Stimulated activated naive CD4-positive, alpha-beta T cell (primary cell): ENCODE results near the gene CYP4A22.
A peak's percentile ranks its signal among the peaks of the same experiment; 100 is the strongest.
"Not testable (repeated sequence)": the region's sequence is repeated elsewhere in the genome, so short reads cannot be mapped to it uniquely, and the experiment has no call there.

Source experiments
- DNase-seq, 6 experiments: peaks; one replicate each; lab custom pipeline; 2025; lab: John Stamatoyannopoulos, UW

Gene CYP4A22

DNA sequence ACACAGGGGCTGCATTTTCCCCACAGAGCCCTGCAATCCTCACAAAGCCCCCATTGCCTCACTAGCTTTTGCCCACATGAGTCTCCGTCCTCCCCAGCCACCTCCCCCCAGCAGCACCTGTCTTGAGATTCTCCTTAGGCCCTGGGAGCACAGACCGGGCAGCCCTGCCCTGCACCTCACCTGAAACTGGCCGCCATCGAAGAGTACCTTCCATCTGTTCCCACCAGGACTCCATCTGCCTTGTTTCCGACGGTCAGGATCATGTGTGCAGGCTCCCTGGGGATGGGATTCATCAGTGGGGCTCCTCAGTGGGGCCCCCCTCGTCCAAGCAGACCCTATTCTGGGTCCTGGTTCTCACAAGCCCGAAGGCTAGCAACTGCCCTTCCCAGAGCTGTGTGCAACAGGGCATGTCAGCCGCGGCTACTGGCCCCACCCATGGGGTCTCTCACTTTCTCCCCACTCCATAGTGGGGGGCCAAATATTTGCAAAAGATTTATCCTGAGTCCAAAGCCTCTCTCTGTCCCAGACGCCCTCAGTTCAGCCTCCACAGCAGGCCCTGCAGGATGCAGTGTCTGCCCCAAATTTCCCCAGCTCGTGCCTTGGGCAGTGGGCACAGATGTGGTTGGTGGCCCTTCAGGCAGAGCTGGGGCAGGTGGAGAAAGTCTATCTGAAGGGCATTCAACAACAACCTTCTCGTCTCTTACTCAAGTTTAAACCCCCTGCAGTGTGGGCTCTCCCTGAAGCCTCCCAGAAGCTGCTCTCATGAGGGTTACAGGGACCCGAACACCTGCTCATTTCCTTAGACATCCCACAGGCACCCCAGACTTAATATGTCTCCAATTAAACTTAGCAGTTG, 47.8 kb downstream of the CYP4A22 start:
- DNase-seq: no peak

DNA sequence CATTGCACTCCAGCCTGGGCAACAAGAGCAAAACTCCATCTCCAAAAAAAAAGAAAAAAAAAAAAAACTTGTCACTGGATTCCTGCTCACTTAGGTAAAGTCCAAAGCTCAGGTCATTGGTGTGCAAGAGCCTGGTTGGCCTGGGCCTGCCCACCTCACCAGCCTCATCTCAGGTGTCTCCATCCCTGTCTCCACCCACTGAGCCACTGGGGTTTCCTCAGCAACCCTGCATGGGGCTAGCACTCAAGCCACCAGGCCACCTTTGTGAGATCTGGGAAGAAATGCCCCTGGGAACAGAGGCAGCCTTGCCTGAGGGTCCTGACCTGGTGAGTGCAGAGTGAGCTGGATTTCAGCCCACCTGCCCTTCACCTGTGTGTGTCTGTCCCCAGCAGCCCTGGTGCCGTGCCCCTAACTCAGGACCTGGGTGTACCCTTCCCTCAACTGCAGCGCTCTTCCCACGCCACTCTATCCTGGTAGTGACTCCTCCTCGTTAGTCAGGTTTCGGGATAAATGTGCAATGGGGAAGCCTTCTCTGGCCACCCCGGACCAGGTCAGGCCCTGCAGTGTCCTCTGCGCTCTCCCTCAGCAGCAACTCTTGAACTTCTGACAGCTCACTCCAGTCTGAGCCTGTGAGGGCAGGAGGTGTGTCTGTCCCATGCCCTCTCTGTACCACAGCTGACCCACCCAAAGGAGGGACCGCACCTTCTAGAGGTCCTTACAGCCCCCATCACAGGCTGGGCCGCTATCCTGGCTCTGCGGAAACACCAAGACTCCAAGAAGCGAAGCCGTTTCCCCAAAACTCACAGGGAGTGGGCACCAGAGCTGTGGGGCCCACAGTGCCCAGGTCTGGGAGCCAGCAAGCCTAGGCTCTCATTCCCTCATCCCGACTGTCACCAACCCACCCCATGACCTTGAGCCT, 49.3 kb downstream of the CYP4A22 start:
- DNase-seq: no peak

DNA sequence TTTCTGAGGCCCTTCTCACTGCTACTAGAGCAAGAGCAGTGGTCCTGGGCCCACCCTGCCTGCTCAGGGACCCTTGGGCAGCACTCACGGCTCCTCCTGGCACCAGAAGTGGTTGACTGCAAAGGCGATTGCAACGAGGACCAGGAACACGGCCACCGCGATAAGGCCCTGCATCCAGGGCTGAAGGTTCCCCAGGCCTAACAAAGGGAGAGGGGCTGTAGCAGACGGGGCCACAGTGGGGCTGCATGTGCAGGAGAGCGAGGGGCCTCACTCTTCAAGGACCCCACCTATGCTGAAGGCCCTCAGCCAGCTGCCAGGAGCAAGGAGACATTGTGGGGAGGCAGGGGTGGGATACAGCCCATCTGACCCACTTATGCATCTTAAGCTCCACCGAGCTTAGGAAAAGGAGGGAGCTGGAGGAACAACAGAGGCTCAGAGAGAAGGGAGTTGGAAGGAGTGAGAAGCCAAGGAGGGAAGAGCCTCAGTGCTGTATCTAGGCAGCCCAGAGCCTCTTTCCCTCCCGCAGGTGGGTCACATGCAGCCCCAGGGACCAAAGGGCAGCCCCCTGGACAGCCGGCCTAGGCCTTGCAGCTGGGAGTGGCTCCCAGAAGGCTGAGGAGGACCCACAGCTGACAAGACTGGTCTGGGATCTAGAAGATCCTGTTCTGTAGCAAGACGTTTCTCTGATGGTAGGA, 50.1 kb downstream of the CYP4A22 start:
- no peak for DNase-seq

DNA sequence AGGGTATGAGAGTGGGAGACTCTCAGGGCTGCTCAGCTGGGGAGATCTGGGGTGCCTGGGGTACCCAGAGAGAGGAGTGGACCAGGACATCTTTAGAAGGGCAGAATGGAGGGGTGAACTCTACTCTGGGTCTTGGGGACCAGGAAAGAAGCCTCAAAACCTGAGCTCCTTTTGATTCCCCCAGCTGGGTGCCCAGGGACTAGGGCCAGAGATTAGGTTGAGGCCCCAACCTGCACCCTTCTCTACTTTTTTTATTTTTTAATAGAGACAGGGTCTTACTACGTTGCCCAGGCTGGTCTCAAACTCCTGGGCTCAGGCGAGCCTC, 50.6 kb downstream of the CYP4A22 start:
- no peak for DNase-seq

DNA sequence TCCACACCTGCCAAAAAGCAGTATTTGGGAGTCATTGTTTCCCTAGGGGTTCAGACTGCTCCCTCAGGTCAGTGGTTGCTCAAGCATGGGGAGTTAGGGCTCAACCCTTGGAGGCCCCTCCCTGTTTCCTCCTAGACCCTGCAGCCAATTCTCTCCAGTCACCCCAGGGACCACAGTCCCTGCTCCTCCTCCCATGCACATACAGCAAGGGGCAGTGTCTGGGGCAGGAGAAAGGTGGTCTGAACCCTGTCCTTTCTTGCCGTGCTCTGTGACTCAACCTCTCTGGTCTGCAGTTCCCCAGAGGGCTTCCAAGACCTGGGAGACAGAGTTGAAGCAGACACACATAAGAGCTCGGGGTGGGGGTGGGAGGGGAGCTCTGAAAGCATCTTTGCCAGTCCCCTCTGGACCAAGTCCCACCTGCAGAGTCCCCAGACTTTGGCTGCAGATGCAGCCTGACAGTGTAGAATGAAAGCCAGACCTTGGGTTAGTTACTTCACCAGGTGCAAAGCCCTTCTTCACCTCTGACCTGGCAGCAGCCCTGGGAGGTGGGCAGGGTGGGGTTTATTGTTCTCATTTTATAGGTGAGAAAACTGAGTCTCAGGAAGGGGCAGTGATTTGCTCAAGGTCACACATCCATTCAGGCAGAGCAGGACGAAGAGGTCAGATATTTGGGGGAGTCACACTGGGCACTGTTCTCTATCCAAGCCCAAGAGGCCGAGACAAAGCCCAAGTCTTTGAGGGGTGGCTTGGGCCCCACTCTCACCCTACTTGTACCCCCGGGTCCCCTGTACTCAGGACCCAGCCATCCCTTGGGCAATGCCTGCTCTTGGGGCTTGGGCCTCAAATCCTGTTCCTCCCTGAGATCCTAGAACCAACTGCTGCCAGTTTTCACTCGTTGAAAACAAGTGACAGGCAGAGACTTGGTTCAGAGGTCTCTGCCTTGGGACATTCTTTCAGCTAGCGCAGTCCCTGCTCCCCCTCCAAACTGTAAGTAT, 51.8 kb downstream of the CYP4A22 start:
- DNase-seq: no peak

DNA sequence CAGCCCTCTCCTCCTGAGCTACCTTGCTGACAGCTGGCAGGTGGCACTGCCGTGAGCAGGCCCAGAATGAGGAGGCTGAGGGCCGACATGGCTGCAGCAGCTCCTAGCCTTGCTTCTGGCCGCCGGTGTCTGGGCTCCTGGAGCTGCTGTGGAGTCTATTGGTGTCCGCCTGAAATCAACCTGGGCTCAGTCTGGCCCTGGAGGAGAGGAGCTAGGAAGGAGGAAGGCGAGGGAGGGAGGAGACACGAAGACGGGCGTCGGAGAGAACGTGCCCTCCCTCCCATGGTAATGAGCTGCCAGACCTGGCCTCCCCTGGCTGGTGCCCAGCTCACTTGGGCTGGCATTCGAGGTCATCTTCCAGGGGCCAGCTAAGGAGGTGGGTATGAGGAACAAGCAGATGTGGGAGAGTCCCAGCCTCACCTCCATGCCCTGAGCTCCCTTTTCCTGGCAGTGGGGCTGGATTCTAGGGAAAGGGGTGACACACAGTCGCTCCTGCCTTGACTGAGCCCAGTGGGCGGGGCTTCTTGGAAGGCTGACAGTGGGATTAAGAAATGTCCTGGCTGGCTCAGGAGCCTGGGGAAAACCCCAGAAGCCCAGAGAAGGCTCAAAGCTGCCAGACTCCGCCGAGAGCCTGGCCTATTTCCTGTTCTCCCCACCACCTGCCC, 52.7 kb downstream of the CYP4A22 start, which contains the start of gene PDZK1IP1:
Gene PDZK1IP1, minus strand, starts transcription at position 193 of the 665 bp plus-strand sequence. Its CDS starts 104 bp downstream, at position 89.
- DNase-seq: no peak

DNA sequence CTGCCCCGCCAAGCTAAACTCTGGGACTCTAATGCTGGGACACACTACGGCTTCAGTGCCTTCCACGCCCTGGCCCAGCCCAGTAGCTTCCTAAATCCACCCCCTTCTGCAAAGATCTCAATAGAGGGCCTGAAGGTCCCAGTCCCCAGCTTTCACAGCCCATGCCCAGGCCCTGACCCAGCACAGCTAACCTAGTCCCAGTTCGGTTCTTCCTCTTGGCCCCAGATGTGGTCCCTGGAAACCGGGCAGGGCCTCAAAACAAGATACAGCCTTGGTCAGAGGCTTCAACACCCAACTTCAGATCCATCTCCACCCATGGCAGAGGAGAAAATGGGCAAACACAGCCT, 53.2 kb downstream of the CYP4A22 start:
- no peak for DNase-seq

DNA sequence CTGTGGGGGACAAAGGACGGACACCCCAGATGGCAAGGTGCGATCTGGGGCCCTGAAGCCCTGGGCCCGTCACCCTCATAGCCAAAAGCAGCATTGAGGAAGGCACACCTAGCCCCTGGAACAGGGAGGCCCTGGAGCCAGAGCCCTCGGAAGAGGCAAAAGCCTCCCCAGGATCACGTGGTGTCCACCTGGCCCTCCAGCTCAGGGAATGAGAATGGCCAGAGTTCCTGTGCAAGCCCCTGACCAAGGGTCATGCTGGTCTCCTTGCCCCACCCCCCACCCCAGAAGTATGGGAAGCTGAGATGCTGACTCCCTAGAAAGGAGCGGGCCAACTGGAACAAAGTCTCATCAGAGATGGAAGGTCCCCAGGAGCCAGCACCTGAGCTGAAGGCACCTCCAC, 53.6 kb downstream of the CYP4A22 start:
- DNase-seq: no peak

DNA sequence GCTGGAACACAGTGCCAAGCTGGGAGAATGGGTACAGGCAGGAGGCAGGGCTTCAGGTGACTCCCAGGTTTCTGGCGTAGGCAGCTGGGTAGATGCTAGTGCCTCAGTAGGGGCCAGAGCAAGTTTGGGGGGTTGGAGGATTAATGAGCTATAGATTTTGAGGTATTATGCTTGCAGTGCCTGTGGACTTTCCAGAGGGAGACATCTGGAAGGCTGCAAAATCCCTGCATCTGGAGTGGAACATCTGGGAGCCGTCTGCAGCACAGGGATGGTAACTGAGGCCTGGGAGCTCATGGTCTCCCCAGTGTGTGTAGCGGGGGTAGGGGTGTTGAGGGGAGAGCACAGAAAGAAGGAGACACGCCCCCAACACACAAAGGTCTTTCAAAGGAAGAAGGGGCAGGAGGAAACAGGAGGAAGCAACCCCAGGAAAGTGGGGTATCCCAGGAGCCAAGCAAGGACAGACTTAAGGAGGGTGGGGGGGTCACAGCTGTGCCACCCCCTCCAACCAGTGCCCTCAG, 54.8 kb downstream of the CYP4A22 start:
- DNase-seq: no peak

DNA sequence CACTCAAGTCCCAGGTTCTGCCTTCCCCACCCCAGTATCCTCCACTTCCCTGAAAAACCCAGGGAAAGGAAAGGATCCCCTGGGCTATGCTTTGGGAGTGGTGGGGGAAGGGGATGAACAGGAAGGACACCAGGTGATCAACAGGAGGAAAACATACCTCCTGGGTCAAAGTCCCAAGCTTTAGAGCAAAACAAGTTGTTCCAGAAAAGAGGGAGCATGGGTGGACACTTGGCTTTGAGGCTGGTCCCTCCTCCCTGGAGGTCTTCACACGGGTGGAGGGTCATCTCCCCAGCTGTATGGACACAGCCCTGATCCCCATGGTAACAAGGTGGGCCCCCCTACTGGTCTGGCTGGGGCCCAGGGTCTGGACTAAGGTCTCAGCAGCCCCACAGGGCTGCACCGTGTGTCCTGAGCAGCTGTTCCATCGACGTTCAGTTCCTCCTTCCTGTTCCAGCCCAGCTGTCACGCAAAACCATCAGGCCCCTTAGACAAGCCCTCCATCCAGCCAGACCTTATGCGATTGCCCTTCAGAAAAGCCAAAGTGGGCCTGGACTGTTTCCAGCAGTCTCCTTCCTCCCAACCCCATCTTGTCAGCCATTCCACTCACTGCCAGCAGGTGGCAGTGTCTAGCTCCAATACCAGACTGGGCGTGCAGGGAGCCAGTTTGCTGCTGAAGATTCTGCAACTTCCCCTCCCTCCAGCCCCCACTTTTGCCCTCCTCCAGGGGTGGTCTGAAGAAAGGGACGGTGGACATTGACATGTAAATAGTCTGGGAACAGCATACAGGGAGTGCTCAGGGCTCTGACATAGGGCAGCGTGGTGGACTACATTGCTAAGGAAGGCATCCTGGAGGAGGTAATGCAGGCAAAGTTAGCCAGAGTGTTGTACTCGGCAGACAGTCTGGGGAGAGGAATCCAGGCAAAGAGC, 55.5 kb downstream of the CYP4A22 start:
- DNase-seq: peak; percentile 9 to 70 (median 34)

DNA sequence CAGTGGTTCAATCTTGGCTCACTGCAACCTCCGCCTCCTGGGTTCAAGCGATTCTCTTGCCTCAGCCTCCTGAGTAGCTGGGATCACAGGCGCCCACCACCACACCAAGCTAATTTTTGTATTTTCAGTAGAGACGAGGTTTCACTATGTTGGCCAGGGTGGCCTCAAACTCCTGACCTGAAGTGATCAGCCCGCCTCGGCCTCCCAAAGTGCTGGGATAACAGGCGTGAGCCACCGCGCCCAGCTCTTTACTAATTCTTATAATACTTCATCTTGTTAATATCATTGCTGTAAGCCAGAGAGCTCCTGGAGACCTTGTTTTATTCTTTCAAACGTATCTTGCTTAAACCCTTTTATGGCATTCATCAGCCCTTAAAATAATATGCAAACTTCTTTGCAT, 56.3 kb downstream of the CYP4A22 start:
- not testable (repeated sequence) for DNase-seq

DNA sequence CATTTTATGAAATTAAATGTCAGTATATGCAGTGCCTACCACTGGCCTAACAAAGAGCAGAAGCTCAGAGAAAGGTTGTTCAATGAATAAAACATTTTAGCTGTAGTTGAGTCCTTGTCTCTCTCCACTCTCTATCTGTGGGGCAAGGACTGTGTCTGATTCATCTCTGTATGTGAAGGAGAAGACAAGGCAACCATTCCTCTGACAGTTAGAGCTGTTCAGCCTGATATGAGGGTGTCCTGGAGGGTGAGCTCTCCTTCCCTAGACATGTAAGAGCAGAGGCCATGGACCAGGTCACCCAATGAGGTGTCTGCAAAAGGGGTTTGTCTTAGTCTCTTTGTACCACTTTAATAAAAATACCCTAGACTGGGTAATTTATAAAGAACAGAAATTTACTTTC, 57.1 kb downstream of the CYP4A22 start:
- DNase-seq: no peak

DNA sequence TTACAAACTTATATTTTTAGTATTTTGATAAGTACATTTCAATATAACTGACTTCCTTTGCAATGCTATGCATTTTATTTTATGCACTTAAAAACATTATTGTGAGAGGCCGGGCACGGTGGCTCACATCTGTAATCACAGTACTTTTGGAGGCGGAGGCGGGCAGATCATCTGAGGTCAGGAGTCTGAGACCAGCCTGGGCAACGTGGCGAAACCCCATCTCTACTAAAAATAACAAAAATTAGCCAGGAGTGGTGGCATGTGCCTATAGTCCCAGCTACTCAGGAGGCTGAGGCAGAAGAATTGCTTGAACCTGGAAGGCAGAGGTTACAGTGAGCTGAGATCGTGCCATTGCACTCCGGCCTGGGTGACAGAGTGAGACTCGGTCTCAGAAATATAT, 58.7 kb downstream of the CYP4A22 start:
- DNase-seq: not testable (repeated sequence)

DNA sequence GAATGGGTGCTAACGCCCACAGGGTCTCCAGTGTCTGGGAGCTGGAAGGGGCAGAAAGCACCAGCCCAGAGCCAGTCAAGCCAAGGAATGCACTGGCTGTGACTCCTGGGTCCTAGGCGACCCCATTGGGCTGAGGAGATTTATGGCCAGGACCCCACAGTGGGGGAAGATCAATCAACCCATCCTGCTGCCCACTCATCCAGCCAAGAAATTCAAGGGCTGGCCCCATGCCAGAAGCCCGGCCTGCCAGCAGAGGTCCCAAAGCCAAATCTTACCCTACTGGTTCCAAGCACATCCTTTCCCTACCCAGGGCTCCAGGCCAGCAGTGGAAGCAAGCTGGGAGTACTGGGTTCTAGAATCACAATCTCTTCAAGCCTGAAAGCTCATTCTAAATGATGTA, 59.4 kb downstream of the CYP4A22 start:
- DNase-seq: no peak

DNA sequence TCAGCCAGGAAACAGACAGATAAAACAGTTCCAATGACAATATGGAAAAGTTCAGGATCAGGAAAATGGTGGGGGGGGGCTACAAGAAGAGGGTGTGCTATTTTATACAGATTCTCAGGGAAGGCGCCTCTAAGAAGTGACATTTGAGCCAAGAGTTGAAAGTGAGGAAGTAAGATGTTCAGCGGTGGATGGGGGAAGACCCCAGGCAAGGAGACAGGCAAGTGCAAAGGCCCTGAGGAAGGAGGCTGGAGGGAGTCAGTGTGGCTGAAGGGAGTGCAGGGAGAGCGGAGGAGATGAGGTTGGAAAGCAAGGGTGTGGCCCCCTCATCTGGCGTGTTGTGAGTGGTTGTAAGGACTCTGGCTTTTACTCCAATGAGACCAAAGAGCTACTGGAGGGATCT, 61.0 kb downstream of the CYP4A22 start:
- no peak for DNase-seq
